ENCODE measurements around the gene WASHC1. TPM values are rescaled to one million over a fixed set of nuclear protein-coding genes. Genes with fewer than 3 reads are reported as not detected.
"Not testable (repeated sequence)": the region's sequence is repeated elsewhere in the genome, so short reads cannot be mapped to it uniquely, and the experiment has no call there.

The WASHC1 gene
- total RNA-seq (2014; rRNA removed; shearing (Covaris generic)) = 2.7 and 2.9 TPM in 2 replicates

- DNase-seq (ENCODE audit: low spot score) = not testable (repeated sequence)
These were observed at the start of gene WASHC1 for GRCh38 chr9:29356-29755. Gene WASHC1 (minus strand): TSS chr9:29456. CDS start chr9:24999, 4,457 bp downstream.

- DNase-seq (ENCODE audit: low spot score) = not testable (repeated sequence)
These were observed 49.1 kb upstream of the WASHC1 start for GRCh38 chr9:78333-78732.

- DNase-seq (ENCODE audit: low spot score) = not testable (repeated sequence)
These were observed 47.1 kb upstream of the WASHC1 start for GRCh38 chr9:76389-76788.

GRCh38 chr9:73900-74525, 44.8 kb upstream of the WASHC1 start:
- not testable (repeated sequence) for DNase-seq (ENCODE audit: low spot score)

- DNase-seq (ENCODE audit: low spot score) = not testable (repeated sequence)
These were observed 44.0 kb upstream of the WASHC1 start for GRCh38 chr9:73076-73899.

GRCh38 chr9:63031-63629, 33.9 kb upstream of the WASHC1 start:
- not testable (repeated sequence) for DNase-seq (ENCODE audit: low spot score)

GRCh38 chr9:52678-53077, 23.4 kb upstream of the WASHC1 start:
- DNase-seq (ENCODE audit: low spot score) = not testable (repeated sequence)

- not testable (repeated sequence) for DNase-seq (ENCODE audit: low spot score)
These were observed 19.1 kb upstream of the WASHC1 start for GRCh38 chr9:48190-48842.

GRCh38 chr9:46639-47271, 17.5 kb upstream of the WASHC1 start:
- not testable (repeated sequence) for DNase-seq (ENCODE audit: low spot score)

GRCh38 chr9:46164-46563, 16.9 kb upstream of the WASHC1 start:
- DNase-seq (ENCODE audit: low spot score) = not testable (repeated sequence)

- not testable (repeated sequence) for DNase-seq (ENCODE audit: low spot score)
These were observed 16.1 kb upstream of the WASHC1 start for GRCh38 chr9:45180-45878.

GRCh38 chr9:44416-44815, 15.2 kb upstream of the WASHC1 start:
- DNase-seq (ENCODE audit: low spot score) = peak; percentile 20

GRCh38 chr9:43636-44035, 14.4 kb upstream of the WASHC1 start:
- not testable (repeated sequence) for DNase-seq (ENCODE audit: low spot score)

- DNase-seq (ENCODE audit: low spot score) = not testable (repeated sequence)
These were observed 13.9 kb upstream of the WASHC1 start for GRCh38 chr9:43116-43515.

GRCh38 chr9:41819-42218, 12.6 kb upstream of the WASHC1 start:
- not testable (repeated sequence) for DNase-seq (ENCODE audit: low spot score)

GRCh38 chr9:41261-41676, 12.0 kb upstream of the WASHC1 start:
- DNase-seq (ENCODE audit: low spot score) = not testable (repeated sequence)

- DNase-seq (ENCODE audit: low spot score) = not testable (repeated sequence)
These were observed 3.1 kb upstream of the WASHC1 start for GRCh38 chr9:32308-32707.

- DNase-seq (ENCODE audit: low spot score) = not testable (repeated sequence)
These were observed 481 bp downstream of the WASHC1 start for GRCh38 chr9:28775-29174.

- DNase-seq (ENCODE audit: low spot score) = not testable (repeated sequence)
These were observed 7.6 kb downstream of the WASHC1 start for GRCh38 chr9:21621-22020.

- DNase-seq (ENCODE audit: low spot score) = not testable (repeated sequence)
These were observed 12.4 kb downstream of the WASHC1 start for GRCh38 chr9:16875-17274.
